HG02798 (cell line): ENCODE measurements around the gene DPP9.

Experiments used
- ATAC-seq: cut with Tn5 transposase; IDR thresholded peaks from one replicate; pipeline ENCODE4 v1.9.1; 2021; ENCODE audit warnings: mild to moderate bottlenecking; ENCODE audit not compliant: unreplicated experiment, poor library complexity

The DPP9 gene

GRCh38 chr19:4638828-4639530 is 84.7 kb downstream of the DPP9 start, which contains the start of gene TNFAIP8L1:
TSS of gene TNFAIP8L1 (plus strand) at chr19:4639516. CDS start at chr19:4651870, 12,354 bp downstream.
- peak; percentile 91 for ATAC-seq

GRCh38 chr19:4638317-4638716 is 85.3 kb downstream of the DPP9 start:
- no peak for ATAC-seq

GRCh38 chr19:4636761-4637160 is 86.9 kb downstream of the DPP9 start:
- no peak for ATAC-seq

- ATAC-seq: no peak
Observed at GRCh38 chr19:4636151-4636717, 87.4 kb downstream of the DPP9 start.

- no peak for ATAC-seq
Observed at GRCh38 chr19:4635754-4636116, 87.9 kb downstream of the DPP9 start.

- ATAC-seq: peak; percentile 36
Observed at GRCh38 chr19:4633140-4633967, 90.3 kb downstream of the DPP9 start.
